GM19324 (cell line): ENCODE measurements around the gene ZNF451.

Experiments
- ATAC-seq: cut with Tn5 transposase; IDR thresholded peaks from one replicate; pipeline ENCODE4 v1.9.1; 2021; ENCODE audit warnings: mild to moderate bottlenecking, moderate library complexity; ENCODE audit not compliant: unreplicated experiment, low FRiP score

The ZNF451 gene

GRCh38 chr6:57143690-57144089 is 53.7 kb downstream of the ZNF451 start:
- no peak for ATAC-seq

DNA sequence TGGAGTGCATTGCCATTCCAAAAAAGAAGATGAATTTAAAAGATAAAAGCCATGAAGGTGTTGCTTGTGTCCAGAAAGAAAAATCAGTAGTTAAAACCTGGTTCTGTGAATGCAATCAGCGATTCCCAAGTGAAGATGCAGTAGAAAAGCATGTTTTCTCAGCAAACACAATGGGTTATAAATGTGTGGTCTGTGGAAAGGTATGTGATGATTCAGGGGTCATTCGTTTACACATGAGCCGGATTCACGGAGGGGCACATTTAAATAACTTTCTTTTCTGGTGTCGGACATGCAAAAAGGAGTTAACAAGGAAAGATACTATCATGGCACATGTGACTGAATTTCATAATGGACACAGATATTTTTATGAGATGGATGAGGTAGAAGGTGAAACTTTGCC is 57.4 kb downstream of the ZNF451 start:
- no peak for ATAC-seq

DNA sequence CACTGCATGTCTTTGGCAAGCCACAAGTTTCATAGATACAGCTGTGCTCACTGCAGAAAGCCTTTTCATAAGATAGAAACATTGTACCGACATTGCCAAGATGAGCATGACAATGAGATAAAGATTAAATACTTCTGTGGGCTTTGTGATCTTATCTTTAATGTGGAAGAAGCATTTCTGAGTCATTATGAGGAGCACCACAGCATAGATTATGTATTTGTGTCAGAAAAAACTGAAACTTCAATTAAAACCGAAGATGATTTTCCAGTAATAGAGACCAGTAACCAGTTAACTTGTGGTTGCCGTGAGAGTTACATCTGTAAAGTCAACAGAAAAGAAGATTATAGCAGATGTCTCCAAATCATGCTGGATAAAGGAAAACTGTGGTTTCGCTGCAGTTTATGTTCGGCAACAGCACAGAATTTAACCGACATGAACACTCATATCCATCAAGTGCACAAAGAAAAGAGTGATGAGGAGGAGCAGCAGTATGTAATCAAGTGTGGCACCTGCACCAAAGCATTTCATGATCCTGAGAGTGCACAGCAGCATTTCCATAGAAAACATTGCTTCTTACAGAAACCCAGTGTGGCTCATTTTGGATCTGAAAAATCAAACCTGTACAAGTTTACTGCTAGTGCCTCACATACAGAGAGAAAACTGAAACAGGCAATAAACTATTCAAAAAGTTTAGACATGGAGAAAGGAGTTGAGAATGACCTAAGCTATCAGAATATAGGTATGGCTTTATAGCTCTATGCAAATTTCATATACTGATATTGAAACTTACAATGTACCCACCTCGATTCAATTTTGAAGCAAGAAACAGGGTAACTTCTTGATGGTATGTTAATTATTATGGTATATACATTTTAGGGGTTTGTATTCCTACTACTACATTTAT is 58.2 kb downstream of the ZNF451 start:
- ATAC-seq: no peak

DNA sequence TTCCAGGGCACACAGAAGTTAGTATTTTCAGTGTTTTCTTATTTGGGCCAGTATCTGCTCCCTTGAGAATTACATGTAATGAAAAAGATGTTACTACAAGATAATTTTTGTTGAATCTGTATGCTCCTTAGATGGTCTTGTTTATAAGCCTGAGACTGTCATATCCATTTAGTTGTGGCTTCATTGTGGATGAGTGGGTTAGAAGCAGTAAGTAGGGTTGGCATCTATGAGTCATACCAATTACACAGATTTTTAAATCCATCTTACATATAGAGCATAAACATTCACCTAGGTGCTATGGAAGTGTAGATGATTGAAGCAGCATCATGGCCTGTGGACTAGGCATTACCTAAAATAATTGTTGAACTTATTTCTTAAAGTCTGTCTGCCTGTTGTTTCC is 68.7 kb downstream of the ZNF451 start:
- no peak for ATAC-seq

GRCh38 chr6:57159127-57159526 is 69.1 kb downstream of the ZNF451 start:
- no peak for ATAC-seq

DNA sequence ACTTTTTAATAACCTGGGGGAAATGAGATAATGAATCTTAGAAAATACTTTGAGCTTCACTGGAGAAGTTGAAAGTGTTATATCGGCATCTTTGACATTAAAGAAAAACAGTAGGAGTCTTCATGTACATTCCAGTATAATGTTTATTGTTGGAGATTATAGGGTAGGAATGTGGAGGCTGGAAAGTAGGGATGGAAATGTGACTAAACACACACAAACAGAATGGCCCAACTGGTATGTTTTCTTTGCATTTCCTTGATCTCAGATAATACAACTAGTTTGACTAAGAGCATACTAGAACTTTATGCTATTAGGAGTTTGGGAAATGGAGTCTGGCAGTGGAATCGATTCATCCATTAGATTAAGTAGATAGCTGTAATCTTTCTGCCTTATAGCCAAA is 72.0 kb downstream of the ZNF451 start:
- no peak for ATAC-seq

DNA sequence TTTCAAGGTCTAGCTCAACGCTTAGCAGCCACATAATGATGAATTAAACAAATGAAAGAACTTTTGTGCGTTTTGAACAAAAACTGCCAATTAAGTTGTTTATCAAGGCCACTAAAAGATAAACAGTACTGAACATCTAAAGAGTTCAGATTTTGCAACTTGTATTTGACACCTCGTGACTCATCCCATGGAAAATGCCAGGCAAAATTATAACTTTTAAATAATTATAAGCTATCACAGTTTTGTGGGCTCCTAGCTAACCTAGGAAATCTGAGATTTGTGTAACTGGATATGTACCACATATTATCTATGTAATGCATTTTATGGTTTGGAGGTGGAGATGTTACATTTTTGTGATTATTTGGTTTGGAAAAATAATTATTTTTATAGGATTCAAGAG is 72.5 kb downstream of the ZNF451 start:
- no peak for ATAC-seq

DNA sequence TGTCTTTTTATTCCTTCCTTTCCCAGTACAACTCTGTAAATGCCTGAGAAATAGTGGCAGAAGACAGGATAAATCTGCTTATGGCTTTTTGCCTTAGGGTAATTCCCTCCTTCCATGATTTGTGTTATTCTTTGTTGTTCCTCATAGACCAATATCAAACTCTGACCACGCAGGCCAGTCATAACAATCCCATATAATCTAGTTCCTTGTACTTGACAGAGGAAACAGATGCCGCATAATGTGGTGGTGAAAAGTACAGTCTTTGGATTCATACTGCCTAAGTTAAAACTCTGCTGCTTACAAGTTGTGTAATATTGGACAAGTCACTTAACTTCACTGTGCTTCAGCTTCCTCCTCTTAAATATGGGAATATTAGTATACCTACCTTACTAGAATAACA is 74.0 kb downstream of the ZNF451 start:
- no peak for ATAC-seq

- no peak for ATAC-seq
These were observed 75.1 kb downstream of the ZNF451 start for GRCh38 chr6:57165080-57165479.

DNA sequence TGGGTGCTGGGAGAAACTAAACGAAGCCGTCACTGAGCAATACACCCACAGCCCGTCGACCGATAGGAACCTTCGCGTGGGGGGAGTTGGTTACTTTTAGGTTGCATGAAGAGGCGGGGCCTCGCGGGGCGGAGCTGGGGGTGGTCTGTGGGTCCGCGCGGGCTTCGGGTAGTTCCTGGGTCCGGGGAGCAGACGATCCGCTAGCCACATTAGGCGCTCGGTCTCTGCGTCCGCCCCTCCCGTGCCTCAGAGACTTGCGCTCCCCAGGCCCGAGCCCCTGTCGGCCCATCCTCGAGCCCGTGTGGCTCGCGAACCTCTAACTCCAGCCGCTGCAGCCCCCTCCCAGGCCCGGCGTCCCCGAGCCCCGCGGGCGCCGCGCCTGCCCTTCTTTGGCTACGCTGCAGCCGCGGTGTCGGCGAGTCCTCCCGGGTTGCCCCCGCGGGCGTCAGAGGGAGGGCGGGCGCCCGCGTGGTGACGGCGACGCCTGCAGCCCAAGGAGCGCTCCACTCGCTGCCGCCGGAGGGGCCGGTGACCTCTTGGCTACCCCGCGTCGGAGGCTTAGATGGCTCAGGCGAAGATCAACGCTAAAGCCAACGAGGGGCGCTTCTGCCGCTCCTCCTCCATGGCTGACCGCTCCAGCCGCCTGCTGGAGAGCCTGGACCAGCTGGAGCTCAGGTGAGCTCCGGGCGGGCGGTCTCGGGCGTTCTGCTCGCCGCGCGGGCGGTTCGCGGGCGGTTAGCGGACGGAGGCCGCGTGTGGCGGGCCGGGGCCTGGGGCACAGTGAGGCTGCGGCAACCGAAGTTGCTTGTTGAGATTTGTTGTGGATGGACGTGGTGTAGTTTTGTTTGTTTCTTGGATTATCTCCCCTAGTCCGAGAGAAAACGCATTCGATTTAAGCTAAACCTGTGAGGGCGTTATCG is 82.4 kb downstream of the ZNF451 start, which contains the start of gene BAG2:
TSS of gene BAG2 (plus strand) at position 191 of the 920 bp plus-strand sequence. CDS start at position 563, 372 bp downstream.
- peak; percentile 93 for ATAC-seq

DNA sequence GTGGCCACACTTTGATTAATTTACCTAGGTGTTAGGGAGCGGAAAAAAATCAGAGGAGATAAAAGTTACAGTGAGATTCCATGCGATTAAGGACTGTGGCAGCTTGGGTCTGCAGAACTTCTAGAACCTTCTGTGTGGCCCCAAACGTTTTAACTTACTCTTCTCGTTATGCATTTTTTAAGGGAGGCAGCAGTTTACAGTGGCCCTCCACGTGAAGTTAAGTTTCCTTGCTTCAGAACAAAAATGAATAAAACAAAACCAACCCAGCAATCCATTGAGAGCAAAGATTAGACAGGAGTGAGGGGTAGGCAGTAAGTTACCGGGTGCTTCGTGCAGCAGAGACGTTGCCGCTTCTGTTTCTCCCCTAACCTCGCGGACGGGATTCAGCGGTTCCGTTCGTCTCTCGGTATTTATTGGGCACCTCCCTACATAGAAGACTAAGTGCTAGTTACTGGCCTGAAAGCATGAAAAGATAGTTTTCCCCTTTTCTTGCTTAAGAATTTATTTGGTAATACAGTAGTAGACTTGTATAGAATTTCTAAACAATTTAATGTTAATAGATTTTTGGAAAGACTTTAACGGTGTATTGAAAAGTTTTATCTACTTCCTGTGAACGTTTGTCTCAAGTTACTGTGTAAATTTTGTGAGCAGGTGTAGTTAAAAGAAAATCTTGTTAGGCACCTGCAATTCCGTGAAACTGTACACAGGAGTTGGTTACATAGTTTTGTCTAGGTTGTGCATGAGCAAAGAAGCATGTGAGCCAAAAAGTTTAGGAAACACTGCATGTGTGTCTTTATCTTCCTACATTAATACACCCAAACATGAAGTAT is 83.3 kb downstream of the ZNF451 start:
- no peak for ATAC-seq

- no peak for ATAC-seq
These were observed 84.0 kb downstream of the ZNF451 start for GRCh38 chr6:57173886-57174510.

- ATAC-seq: no peak
These were observed 84.5 kb downstream of the ZNF451 start for GRCh38 chr6:57174511-57174907.

DNA sequence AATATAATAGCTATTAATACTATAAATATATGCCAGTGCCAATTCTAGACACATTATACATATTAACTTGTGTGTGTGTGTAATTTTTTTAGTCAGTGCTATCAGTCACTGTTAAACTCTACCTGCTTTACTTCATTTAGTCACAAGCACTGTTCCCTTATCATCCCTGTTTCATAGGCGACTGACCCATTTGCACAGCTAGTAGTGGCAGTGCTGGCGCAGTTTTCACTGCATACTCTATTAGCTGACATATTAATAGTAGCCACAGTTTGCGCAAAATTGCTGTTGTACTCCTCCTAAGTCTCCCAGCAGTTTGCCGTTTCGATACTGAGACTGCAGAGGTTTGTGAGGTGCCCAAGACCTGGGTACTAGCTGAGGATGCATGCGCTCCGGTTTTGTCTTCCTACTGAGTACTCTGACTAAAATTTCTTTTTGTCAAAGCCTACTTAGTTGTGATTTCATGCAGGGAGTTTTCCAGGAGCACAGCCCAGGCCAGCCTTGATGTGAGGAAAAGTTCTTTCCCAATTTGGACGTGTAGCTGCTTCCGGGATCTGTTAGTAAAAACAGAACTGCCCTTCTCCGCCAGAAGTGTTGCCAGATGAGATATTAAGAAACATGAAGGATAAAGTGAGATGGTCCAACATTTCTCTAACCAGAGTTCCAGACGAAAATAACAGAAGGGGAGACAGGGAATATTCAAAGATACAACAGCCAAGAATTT is 87.7 kb downstream of the ZNF451 start:
- ATAC-seq: no peak

DNA sequence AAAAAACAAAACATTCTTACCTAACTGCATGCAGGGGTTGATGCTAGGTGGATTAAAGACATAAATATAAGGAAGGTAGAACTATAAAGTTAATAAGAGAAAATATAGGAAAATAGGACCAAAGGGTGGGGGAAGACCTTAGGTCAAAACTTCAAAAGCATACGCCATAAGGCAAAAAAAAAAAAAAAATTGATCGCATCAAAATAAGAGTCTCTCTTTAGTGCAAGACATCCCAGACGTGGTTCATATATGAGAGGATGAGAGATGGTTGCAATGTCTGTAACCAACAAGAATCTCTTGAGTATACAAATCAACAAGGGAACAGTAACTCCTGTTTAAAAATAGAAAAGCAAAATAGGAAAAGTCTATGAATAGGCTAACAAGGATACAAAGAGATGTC is 90.6 kb downstream of the ZNF451 start:
- ATAC-seq: no peak

GRCh38 chr6:57182017-57182432 is 92.0 kb downstream of the ZNF451 start:
- ATAC-seq: no peak

DNA sequence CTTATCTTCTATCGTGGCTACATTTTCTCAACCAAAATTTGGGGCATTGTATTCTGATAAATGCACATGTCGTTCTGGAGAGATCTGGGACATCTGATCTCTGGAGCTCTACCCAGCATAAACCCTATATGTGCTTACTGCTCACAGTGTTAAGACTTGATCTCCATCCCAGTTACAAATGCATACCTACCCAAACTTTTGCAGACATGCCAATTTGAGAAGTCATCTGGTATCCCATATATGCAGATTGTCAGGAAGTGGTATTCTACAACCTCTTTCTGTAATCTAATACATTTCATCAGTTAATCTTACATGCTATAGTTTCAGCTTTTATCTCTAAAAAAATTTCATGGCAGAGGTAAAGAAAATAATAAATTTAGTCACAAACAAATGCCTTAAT is 93.3 kb downstream of the ZNF451 start:
- ATAC-seq: no peak

DNA sequence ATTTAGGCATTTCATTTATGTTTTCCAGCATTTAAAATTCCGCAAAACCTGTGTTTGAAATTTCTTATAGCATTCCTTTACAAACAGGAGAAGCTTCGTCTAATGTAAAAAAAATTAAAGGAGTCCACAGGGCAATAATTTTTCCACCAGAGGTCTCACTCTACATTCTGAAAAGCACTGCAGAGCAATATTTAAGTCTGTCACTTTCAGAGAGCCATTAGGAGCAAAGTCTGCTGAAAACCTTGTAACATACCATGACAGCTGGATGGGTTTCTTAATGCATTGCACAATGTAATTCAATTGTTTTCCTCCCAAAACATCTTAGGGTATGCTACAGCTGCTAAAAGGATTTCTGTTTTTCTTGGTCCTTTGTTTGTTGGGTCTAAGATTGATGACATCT is 100.2 kb downstream of the ZNF451 start:
- no peak for ATAC-seq

DNA sequence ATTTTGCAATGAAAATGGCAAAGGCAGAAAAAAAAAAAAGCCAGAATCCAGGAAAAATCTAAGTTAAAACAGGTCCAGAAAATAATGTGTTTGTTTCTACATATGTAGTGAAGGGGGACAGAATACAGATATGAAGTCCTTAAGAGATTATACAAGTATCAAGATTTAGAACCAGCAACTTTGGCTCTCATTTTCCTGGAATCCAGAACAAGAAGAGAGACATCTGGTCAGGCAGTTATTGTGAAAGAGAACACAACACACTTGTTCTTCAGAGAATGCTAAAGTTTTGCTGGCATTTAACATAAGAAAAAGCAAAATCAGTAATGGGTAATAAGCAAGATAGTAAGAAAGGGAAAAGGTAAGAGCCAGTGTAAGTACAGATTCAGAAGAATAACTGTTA is 103.2 kb downstream of the ZNF451 start:
- no peak for ATAC-seq
